Trophoblast cell (in vitro differentiated cells and primary cell): ENCODE data around the gene NFKBIE.

ENCODE experiments used
- DNase-seq, 2 donors: peaks; one replicate each; pipeline ENCODE4 v3.0.0-alpha.2; 2016
- H2AFZ ChIP-seq: 2 replicates; pipeline ENCODE4 v1.6.1; 2013; ENCODE audit warnings: low read length, moderate library complexity, mild to moderate bottlenecking; ENCODE audit not compliant: insufficient read depth, poor library complexity
- H2AK5ac ChIP-seq: 2 replicates; pipeline ENCODE4 v1.6.1; 2013; ENCODE audit warnings: mild to moderate bottlenecking, low read length
- H2BK120ac ChIP-seq: 2 replicates; pipeline ENCODE4 v1.6.1; 2013; ENCODE audit warnings: low read length, mild to moderate bottlenecking, moderate library complexity; ENCODE audit not compliant: insufficient read depth, poor library complexity
- H2BK12ac ChIP-seq: 2 replicates; pipeline ENCODE4 v1.6.1; 2013; ENCODE audit warnings: mild to moderate bottlenecking, low read length, moderate library complexity
- H2BK5ac ChIP-seq: 2 replicates; pipeline ENCODE4 v1.6.1; 2013; ENCODE audit warnings: low read length, low read depth, moderate library complexity, mild to moderate bottlenecking; ENCODE audit not compliant: poor library complexity
- H3K14ac ChIP-seq: 2 replicates; pipeline ENCODE4 v1.6.1; 2013; ENCODE audit warnings: mild to moderate bottlenecking, low read length
- H3K18ac ChIP-seq: 2 replicates; pipeline ENCODE4 v1.6.1; 2013; ENCODE audit warnings: mild to moderate bottlenecking, low read length
- H3K23ac ChIP-seq: 2 replicates; pipeline ENCODE4 v1.6.1; 2013; ENCODE audit warnings: low read length
- H3K27ac ChIP-seq: 2 replicates; pipeline ENCODE4 v1.5.1; 2013; ENCODE audit warnings: low read depth, mild to moderate bottlenecking, inconsistent platforms, low read length, moderate library complexity
- H3K27me3 ChIP-seq: 2 replicates; pipeline ENCODE4 v1.6.1; 2013; ENCODE audit warnings: inconsistent platforms, mild to moderate bottlenecking, low read length, moderate library complexity; ENCODE audit not compliant: insufficient read depth
- H3K36me3 ChIP-seq, 2 experiments: 1 replicate in 1 of 2; 2 replicates in 1 of 2; pipeline ENCODE4 v1.6.1; 2013; ENCODE audit warnings: low read length in 2 of 2, mild to moderate bottlenecking in 2 of 2, moderate library complexity in 1 of 2; ENCODE audit not compliant: insufficient read depth in 2 of 2, control insufficient read depth in 1 of 2
- H3K4ac ChIP-seq: 2 replicates; pipeline ENCODE4 v1.6.1; 2013; ENCODE audit warnings: low read depth, mild to moderate bottlenecking, low read length, moderate library complexity
- H3K4me1 ChIP-seq, 2 experiments: 1 replicate in 1 of 2; 2 replicates in 1 of 2; pipeline ENCODE4 v1.6.1; 2013; ENCODE audit warnings: low read length in 2 of 2, mild to moderate bottlenecking in 2 of 2, moderate library complexity in 1 of 2; ENCODE audit not compliant: insufficient read depth in 2 of 2, control insufficient read depth in 1 of 2
- H3K4me2 ChIP-seq: 2 replicates; pipeline ENCODE4 v1.6.1; 2013; ENCODE audit warnings: inconsistent platforms, mild to moderate bottlenecking, low read length, moderate library complexity
- H3K4me3 ChIP-seq: 2 replicates; pipeline ENCODE4 v1.5.1; 2013; ENCODE audit warnings: mild to moderate bottlenecking, low read depth, low read length, inconsistent platforms
- H3K79me1 ChIP-seq: one replicate; pipeline ENCODE4 v1.6.1; 2013; ENCODE audit warnings: low read length
- H3K79me2 ChIP-seq: 2 replicates; pipeline ENCODE4 v1.6.1; 2013; ENCODE audit warnings: low read length, mild to moderate bottlenecking; ENCODE audit not compliant: control insufficient read depth, insufficient read depth, poor library complexity
- H3K9ac ChIP-seq: 2 replicates; pipeline ENCODE4 v1.6.1; 2013; ENCODE audit warnings: mild to moderate bottlenecking, low read length
- H3K9me3 ChIP-seq: 2 replicates; pipeline ENCODE4 v1.6.1; 2013; ENCODE audit warnings: low read depth, mild to moderate bottlenecking, control low read depth, inconsistent platforms, low read length; ENCODE audit not compliant: insufficient read depth
- H4K12ac ChIP-seq: 2 replicates; pipeline ENCODE4 v1.6.1; 2013; ENCODE audit warnings: low read depth, mild to moderate bottlenecking, low read length, moderate library complexity
- H4K8ac ChIP-seq: 2 replicates; pipeline ENCODE4 v1.6.1; 2013; ENCODE audit warnings: low read depth, mild to moderate bottlenecking, low read length, moderate library complexity
- H4K91ac ChIP-seq: one replicate; pipeline ENCODE4 v1.6.1; 2013; ENCODE audit warnings: low read depth, mild to moderate bottlenecking, low read length, moderate library complexity
- WGBS: extraction: QIAGEN DNeasy Blood & Tissue Kit; methylation state at CpG from one replicate; pipeline ENCODE4 v1.1.7; 2013; ENCODE audit warnings: missing lambda C conversion rate; ENCODE audit not compliant: insufficient read length, insufficient coverage; ENCODE audit errors: extremely low coverage; 5-methylcytosine and 5-hydroxymethylcytosine counted together

NFKBIE gene

GRCh38 chr6:44235269-44235668 lies 30.1 kb downstream of the NFKBIE start:
- Histone ChIP-seq H3K27ac (no peak overlapping the region), H3K9ac (no peak overlapping the region), H4K91ac (no peak overlapping the region), H2BK120ac (no peak overlapping the region), H3K4me2 (no peak overlapping the region), H3K14ac (no peak overlapping the region), H3K9me3 (peaks cover 6% of the 10 kb centered on the region), H3K27me3 (no peaks in the 10 kb centered on the region), H2BK12ac (peak overlapping the region; percentile 2), H2AK5ac (no peak overlapping the region), H3K4ac (no peak overlapping the region), H3K4me1 (peaks cover 20 to 33% of the 10 kb centered on the region in 2 experiments), H4K8ac (no peak overlapping the region), H4K12ac (no peak overlapping the region), H3K79me2 (peaks cover 2% of the 10 kb centered on the region), H3K36me3 (peaks cover 24 to 36% of the 10 kb centered on the region in 2 experiments), H2AFZ (no peak overlapping the region), H3K23ac (no peak overlapping the region), H2BK5ac (no peak overlapping the region), H3K18ac (no peak overlapping the region), H3K79me1 (peaks cover 23% of the 10 kb centered on the region), H3K4me3 (no peak overlapping the region)
- DNase-seq = no peak
- WGBS = no CpG with 5 or more reads among the region's 6 CpGs

GRCh38 chr6:44234101-44235025 lies 31.0 kb downstream of the NFKBIE start:
- Histone ChIP-seq H4K12ac (peak overlapping the region; percentile 24), H3K4me1 (peaks cover 24 to 37% of the 10 kb centered on the region in 2 experiments), H2AK5ac (peak overlapping the region; percentile 80), H3K27me3 (no peaks in the 10 kb centered on the region), H3K4ac (peak overlapping the region; percentile 14), H4K8ac (peak overlapping the region; percentile 57), H2BK12ac (peak overlapping the region; percentile 67), H3K23ac (no peak overlapping the region), H3K4me3 (no peak overlapping the region), H3K79me1 (peaks cover 26% of the 10 kb centered on the region), H3K36me3 (peaks cover 33 to 45% of the 10 kb centered on the region in 2 experiments), H3K9me3 (peaks cover 6% of the 10 kb centered on the region), H3K4me2 (no peak overlapping the region), H2BK120ac (peak overlapping the region; percentile 58), H2AFZ (peak overlapping the region; percentile 46), H3K79me2 (peaks cover 2% of the 10 kb centered on the region), H3K9ac (no peak overlapping the region), H4K91ac (peak overlapping the region; percentile 81), H3K27ac (peak overlapping the region; percentile 69), H3K18ac (peak overlapping the region; percentile 44), H3K14ac (peak overlapping the region; percentile 35), H2BK5ac (peak overlapping the region; percentile 73)
- DNase-seq = peak in 1 of 2 donors; percentile 57
- no CpG with 5 or more reads among the region's 5 CpGs for WGBS

- H4K12ac ChIP-seq = no peak overlapping the region
- H3K14ac ChIP-seq = peak overlapping the region; percentile 48
- H2BK12ac ChIP-seq = peak overlapping the region; percentile 66
- H3K27me3 ChIP-seq = no peaks in the 10 kb centered on the region
- peaks cover 27 to 42% of the 10 kb centered on the region in 2 experiments for H3K4me1 ChIP-seq
- peak overlapping the region; percentile 27 for H2BK120ac ChIP-seq
- peaks cover 26% of the 10 kb centered on the region for H3K79me1 ChIP-seq
- H4K8ac ChIP-seq = peak overlapping the region; percentile 11
- peak overlapping the region; percentile 62 for H4K91ac ChIP-seq
- H3K4ac ChIP-seq = peak overlapping the region; percentile 21
- DNase-seq = no peak
- H3K27ac ChIP-seq = peak overlapping the region; percentile 69
- no peak overlapping the region for H2AFZ ChIP-seq
- no peak overlapping the region for H3K9ac ChIP-seq
- H2BK5ac ChIP-seq = peak overlapping the region; percentile 1
- H3K18ac ChIP-seq = peak overlapping the region; percentile 11
- WGBS = no CpG with 5 or more reads among the region's 14 CpGs
- H3K36me3 ChIP-seq = peaks cover 40 to 51% of the 10 kb centered on the region in 2 experiments
- H2AK5ac ChIP-seq = peak overlapping the region; percentile 57
- no peak overlapping the region for H3K23ac ChIP-seq
- peaks cover 2% of the 10 kb centered on the region for H3K79me2 ChIP-seq
- H3K9me3 ChIP-seq = peaks cover 4% of the 10 kb centered on the region
- H3K4me3 ChIP-seq = no peak overlapping the region
- H3K4me2 ChIP-seq = no peak overlapping the region
Observed at GRCh38 chr6:44233567-44234100, 31.7 kb downstream of the NFKBIE start.

GRCh38 chr6:44232676-44233566 lies 32.4 kb downstream of the NFKBIE start:
- Histone ChIP-seq H3K36me3 (peaks cover 43 to 55% of the 10 kb centered on the region in 2 experiments), H3K9ac (no peak overlapping the region), H3K79me2 (peaks cover 2% of the 10 kb centered on the region), H3K4me1 (peaks cover 32 to 47% of the 10 kb centered on the region in 2 experiments), H3K4me3 (no peak overlapping the region), H3K79me1 (peaks cover 26% of the 10 kb centered on the region), H2AFZ (no peak overlapping the region), H3K14ac (no peak overlapping the region), H3K18ac (peak overlapping the region; percentile 16), H2BK12ac (peak overlapping the region; percentile 23), H3K23ac (no peak overlapping the region), H2BK120ac (no peak overlapping the region), H2BK5ac (peak overlapping the region; percentile 1), H3K27ac (peak overlapping the region; percentile 69), H4K8ac (no peak overlapping the region), H3K9me3 (peaks cover 3% of the 10 kb centered on the region), H2AK5ac (peak overlapping the region; percentile 1), H3K4me2 (no peak overlapping the region), H4K91ac (peak overlapping the region; percentile 62), H4K12ac (no peak overlapping the region), H3K27me3 (no peaks in the 10 kb centered on the region), H3K4ac (peak overlapping the region; percentile 21)
- WGBS = no CpG with 5 or more reads among the region's 16 CpGs
- DNase-seq = no peak
